ENCODE measurements around the gene SH3GL2.

DNA sequence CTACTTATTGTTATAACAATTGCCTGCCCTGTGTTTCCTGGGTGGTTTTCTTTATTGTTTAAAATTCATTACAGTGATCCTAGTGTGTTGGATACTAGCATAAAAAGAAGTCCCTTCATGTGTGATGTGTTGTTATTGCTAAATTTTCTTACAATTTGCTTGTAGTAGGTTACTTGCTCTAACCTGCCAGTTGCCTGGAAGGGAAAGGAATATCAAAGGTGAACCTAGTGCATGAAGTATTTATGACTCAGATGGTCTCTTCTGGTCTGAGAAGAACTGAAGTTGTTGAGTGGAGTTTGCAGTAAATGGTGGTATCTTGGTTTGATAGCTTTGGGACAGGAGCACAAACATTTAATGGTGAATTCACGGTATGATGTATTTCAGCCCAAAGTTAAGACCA, 58.0 kb downstream of the SH3GL2 start:
- no peak for TF ChIP-seq TAF1 (IDR thresholded peaks at IDR 0.05; ENCODE audit: borderline replicate concordance, low read depth, low read length)
- TF ChIP-seq POLR2A (IDR thresholded peaks at IDR 0.05; ENCODE audit: low read depth, low read length): no peak
